CD1c-positive myeloid dendritic cell (primary cell): ENCODE measurements around the gene ARMCX2.
"Not testable (repeated sequence)": the region's sequence is repeated elsewhere in the genome, so short reads cannot be mapped to it uniquely, and the experiment has no call there.

Experiments used
- DNase-seq: peaks from one replicate; pipeline ENCODE4 v3.0.0-alpha.2; 2016; ENCODE audit errors: extremely low spot score

The ARMCX2 gene

DNA sequence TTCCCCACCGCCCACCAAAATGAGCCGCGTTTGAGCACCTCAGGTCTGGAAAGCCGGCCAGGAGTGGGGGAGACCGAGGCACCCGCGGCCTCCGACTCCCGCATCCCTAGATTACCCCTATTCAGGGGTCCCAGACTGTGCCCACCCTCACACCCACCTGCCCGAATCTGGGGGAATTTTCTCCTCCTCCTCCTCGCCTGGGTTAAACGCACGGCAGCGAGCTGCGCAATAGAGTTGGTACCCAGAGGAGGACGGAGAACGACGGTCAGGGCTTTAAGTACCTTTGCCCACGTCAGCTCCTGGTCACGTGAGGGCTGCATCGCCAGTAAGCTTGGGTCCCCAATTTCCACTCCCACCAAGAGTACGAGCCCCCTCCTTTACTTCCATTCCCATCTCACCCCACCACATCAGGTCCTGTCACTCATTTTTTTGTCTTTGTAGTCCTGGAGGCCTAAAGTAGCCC lies at the start of gene ARMCX2:
Gene ARMCX2 (minus strand): TSS at position 250 of the 463 bp plus-strand sequence. CDS start 2,262 bp downstream, outside the sequence.
- no peak for DNase-seq

DNA sequence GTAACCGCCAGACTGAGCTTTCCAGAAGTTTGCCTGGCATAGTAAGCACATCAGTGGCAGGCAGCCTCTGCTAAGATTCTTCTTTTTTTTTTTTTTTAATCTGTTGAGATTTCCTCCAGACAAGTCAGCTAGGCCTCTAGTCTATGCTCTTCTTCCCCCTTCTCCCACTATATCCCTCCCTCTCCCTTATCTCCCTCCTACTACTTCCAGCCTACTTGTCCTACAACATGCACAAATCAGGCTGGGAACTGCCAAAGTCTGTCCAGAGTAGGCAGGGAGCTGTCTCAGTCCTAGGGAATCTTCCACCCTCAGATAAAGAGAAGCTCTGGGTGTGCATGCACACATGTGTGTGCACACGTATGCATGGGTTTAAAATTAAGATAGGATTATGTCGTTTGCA lies 49.7 kb upstream of the ARMCX2 start:
- DNase-seq = no peak

DNA sequence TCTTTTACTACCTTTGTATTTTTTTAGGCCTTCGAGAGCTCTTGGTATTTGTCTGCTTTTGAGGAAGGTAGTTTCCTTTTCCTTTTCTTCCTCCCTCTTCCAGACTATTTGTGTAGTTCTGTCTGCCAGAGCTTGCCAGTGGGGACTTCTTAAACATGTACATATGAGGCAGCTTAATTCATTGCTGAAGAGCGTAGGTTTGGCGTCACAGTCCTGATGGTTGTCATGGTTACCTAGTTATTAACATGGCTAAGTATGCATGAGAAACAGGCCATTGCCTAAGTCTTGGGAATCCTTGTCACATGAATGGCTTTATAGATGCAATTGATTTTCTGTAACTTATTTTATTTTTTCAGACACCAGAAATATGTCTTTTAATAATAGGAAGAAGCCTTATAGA lies 48.5 kb upstream of the ARMCX2 start:
- no peak for DNase-seq

DNA sequence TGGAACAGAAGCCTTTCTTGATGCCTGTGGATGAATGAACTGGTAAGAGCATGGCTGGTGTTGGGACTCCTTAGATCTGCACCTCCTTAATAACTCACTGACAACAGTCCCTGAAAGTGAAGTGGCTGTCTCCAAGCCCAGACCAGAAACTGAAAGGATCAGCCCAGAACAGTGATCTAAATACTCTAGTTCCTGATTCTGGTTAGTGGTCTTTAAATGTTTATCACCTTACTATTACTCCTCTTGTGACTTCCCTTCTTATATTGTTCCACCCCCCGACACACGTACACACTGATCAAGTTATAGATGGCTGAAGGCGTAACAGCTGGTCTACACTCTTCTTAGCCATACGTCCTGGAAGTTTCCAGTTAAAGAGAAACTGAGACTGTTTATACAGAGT lies 33.8 kb upstream of the ARMCX2 start:
- DNase-seq = no peak

DNA sequence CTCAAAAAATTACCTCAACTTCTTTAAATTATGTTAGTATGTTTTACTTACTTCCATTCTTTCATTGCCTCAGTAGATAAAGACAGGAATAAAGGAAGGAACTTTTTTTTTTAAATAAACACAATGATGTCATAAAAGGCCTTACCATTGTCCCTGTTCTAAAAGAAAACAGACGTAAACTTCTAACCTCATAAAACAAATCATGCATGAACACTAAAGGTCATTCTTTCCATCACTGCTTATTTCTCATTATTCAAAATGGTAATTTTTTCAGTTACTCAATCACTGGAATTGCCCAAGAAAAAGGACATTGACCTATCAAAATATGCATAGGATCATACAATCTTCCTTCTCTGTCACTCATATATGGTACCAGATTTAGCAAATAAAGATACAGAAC lies 32.2 kb upstream of the ARMCX2 start:
- DNase-seq = no peak

DNA sequence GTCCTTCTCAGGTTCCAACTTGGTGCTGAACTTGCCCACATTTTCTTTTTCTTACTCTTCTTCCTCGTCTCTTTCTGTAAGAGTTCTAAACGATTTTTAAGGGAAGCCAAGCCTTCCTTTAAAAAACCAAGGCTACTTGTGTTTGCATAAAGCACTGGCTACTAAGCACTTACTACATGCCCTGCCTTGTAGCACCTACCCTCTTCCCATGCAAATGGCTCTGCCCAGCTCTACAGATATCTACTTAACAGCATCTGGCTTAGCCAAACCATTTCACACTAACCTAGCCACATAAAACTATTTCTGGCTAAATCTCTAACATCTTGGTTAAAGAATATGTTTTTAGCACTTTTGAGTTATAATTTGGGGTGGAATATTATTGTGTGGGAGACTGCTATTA lies 26.9 kb upstream of the ARMCX2 start:
- DNase-seq = no peak

DNA sequence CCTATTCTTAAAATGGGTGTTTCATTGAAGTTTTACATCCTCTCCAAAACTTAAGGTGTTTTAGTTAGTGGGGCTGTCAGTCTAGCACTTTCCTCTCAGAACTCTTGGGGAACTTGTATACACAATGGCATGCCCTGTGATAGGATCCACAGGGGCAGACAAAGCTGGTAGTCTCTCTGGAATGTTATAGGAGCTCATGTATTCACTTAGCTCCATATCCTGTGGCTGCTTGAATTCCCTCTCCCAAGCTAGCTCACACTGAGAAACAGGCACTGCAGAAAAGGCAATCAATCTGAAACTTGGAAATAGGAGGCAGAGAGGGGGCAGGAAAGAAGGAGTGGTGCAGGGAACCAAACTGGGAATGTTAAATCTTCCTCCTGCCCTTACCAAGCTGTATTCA lies 26.3 kb upstream of the ARMCX2 start:
- DNase-seq = no peak

DNA sequence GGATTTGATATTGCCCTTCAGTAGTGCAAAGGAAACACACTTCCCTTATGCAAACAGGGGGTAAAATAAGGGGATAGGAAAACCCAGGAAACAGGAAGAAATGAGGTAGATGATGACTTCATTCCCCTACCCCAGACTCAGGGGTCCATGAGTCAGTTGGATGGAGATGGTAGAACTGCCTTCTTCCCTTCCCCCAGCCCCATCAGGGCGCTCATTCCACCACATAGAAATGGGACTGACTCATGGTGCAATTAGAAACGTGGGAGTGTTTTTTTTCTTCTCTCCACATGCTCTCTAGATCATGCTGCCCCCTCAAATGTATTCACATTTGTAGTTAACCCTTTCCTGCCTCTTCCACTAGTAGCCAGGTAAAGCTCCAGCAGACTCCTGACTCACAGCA lies 23.1 kb upstream of the ARMCX2 start:
- DNase-seq = no peak

DNA sequence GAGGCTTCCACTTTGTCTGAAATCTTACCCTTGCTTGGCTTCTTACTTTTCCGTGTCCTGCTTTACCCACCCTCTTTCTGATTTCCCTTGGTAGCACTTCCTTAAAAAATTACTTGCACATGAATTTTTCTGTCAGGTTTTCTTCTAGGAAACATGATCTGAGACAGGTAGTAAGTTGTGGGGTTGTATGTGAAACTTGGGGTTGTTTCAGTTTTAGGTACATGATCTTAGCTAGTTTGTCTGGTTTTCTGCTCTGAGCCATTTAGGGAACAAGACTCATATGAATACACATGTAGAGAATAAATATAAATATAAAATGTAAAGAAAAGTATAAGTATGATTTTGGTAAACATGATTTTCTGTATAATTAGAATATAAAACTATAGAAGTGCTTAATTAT lies 17.4 kb upstream of the ARMCX2 start:
- no peak for DNase-seq

DNA sequence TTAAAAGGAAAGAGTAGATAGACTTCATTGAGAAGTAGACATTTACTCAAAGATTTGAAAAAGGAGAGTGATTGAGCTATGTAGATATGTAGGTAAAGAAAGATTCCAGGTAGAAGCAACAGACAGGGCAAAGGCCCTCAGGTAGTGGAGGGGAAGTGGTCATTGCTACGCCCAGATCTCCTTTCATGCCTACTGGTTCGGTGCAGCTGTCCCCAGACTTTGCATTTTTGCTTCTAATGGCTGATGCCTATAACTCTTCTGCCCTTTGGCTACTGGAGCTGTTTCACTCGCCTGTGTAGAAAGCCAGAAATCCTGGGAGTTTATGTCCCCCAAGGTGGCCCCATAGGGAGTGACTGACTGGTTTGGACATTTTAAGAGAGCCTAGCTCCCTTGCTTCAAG lies 16.9 kb upstream of the ARMCX2 start:
- DNase-seq = no peak

DNA sequence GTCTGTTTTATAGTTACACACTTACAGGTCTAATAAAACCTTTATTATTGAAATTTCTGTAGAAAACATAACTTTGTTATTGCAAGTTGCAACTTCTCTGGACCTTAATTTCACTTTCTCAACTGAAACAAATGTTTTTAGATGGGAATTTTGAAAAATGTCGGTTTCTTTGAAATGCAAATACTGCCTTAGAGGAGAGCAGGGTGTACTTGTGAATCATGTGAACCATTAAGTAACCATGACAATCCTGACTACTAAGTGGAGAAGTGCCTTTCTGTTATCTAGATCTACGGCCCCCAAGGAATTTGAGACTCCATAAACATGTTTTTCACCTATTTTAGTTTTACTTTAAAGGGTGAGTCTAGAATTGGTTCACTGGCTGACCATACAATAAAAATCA lies 8.5 kb upstream of the ARMCX2 start:
- DNase-seq = no peak

DNA sequence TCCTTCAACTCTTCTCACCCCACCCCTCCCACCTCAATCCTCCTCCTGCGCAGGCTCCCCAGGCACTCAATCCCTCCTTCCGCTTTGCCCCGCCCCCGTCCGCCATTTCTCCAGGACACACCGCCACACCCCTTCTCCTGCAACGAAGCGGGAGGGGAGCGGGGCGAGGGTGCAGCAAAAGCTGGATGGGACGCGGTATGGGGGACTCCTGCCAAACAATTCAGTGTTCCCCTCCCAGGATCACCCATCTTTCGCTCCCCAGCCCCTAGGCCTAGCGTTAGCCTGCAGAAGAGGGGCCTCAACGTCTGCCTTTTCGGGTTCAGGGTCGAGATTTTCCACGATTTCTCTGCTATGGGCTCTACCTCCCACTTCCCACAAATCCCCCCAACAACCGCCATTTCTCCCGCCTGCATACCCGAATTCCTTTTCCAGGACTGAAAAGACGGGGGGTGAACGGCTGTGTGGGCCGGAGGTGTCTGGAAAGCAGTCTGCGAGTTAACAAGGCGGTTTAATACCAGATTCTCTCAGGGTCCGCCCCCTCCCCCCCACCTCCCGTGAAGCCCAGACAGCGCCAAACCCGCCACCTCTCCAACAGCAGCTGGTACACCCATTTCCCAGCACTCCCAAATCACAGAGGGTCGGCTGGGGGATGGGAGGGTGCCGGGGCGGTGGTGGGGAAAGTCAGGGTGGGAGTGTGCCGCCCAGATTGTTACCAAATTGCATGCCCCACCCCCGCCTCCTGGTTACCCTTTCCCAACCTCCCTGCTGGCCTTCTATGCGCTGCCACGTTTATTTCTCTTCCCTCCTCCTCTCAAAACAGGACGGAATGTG lies 774 bp downstream of the ARMCX2 start:
- DNase-seq = peak; percentile 31

DNA sequence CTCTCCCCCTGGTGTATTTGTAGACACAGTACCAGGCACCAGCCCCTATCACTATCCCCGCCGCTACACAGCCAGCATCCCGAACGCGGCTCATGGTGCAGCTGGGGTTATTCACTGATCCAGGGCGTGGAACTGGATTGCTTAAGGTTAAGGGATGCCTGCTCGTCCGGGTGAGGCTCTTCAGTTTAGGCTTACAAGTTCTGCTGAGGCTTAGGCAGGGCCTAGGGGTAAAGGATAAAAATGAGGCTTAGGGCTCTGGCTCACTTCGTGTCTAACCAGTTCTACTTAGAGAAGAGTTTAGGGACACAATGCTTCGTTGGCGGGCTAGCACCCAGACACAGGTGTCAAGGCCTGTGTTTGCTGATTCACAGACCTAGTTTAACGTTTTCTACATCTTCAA lies 2.2 kb downstream of the ARMCX2 start:
- DNase-seq = no peak

DNA sequence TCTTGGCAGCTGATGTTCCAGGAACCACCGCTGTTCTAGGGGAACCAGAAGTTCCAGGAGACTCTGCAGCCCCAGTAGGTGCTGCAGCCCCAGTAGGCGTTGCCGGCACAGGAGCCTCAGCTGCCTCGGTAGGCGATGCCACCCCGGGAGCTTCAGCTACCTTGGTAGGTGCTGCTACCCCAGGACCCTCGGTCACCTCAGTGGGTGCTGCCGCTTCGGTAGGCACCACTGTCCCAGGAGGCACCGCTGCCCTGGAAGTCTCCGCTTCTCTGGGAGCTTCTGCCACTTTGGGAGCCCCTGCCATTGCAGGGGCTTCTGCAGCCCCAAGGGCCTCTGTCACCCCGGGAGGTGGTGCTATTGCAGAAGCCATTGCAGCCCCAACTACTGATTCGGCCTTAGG lies 2.8 kb downstream of the ARMCX2 start:
- no peak for DNase-seq

DNA sequence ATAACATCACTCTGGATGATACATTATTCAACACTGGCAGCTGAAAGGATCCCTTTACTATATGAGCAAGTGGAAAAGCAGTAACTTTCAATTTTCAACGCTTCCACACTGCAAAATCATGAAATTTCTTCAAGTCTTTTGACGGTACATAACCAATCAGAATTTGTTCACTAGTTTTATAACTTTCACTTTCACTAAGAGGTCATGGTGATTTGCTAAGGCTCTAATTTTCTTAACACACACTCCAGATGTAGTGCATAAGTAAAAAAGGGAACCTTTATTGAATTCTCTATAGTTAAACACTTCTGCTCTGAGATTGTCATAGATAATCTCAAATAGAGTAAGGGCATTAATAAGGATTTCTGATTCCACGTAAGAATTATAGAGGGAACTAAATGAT lies 4.1 kb downstream of the ARMCX2 start:
- no peak for DNase-seq

DNA sequence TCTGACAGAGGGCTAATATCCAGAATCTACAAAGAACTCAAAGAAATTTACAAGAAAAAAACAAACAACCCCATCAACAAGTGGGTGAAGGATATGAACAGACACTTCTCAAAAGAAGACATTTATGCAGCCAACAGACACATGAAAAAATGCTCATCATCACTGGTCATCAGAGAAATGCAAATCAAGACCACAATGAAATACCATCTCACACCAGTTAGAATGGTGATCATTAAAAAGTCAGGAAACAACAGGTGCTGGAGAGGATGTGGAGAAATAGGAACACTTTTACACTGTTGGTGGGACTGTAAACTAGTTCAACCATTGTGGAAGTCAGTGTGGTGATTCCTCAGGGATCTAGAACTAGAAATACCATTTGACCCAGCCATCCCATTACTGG lies 11.9 kb downstream of the ARMCX2 start:
- not testable (repeated sequence) for DNase-seq

DNA sequence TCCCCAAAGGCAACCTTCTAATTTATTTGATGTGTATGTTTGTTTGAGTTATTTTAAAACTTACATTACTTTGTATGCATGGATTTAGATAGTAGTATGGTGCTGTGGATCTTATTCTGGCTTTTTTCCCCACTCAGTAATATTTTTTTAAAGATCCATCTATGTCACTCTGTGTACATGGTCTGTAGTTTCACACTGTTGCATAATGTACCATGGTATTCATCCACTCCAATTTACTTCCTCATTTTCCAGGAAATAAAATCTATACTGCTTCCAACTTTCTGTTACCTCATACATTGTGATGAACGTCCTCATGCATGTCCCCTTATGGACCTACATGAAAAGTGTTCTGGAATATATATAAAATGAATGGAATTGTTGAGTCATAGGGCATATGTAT lies 17.6 kb downstream of the ARMCX2 start:
- peak; percentile 3 for DNase-seq

DNA sequence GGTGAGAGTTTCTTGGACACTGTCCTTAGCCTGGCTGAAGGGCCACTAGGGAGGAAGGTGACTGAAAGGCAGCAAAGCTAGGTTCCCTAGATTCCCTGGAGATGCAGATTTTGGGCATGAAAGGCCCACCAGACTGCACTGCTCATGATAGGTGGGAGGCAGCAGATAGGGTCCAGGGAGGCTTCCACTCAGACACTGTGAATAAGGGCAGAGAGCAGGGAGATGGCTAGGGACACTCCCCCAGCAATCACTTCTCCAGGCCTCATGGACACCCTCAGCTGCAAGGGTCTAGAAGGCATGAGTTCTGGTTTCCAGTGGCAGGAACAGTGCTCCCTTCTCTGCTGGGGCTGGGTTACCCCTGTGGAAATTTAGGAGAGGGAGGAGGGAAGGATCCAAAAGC lies 20.1 kb downstream of the ARMCX2 start:
- no peak for DNase-seq

DNA sequence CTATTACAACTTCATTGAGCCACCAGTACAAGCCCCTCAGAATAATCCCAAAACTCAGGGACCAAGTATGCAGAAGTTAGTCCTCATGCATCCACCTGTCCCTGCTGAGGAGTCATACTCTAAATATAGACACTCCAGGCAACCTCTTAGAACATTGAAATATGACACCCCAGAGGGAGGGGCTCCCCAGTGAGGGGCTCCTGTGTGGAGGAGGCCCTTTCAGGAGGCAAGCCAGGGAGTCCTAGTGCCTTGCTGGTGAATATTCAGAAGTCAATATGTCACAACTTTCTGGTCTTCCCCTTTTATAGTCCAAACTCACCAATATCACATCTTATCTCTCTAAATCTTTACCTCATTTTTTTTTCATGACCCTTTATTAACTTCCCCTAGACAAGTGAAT lies 40.3 kb downstream of the ARMCX2 start:
- DNase-seq = no peak

DNA sequence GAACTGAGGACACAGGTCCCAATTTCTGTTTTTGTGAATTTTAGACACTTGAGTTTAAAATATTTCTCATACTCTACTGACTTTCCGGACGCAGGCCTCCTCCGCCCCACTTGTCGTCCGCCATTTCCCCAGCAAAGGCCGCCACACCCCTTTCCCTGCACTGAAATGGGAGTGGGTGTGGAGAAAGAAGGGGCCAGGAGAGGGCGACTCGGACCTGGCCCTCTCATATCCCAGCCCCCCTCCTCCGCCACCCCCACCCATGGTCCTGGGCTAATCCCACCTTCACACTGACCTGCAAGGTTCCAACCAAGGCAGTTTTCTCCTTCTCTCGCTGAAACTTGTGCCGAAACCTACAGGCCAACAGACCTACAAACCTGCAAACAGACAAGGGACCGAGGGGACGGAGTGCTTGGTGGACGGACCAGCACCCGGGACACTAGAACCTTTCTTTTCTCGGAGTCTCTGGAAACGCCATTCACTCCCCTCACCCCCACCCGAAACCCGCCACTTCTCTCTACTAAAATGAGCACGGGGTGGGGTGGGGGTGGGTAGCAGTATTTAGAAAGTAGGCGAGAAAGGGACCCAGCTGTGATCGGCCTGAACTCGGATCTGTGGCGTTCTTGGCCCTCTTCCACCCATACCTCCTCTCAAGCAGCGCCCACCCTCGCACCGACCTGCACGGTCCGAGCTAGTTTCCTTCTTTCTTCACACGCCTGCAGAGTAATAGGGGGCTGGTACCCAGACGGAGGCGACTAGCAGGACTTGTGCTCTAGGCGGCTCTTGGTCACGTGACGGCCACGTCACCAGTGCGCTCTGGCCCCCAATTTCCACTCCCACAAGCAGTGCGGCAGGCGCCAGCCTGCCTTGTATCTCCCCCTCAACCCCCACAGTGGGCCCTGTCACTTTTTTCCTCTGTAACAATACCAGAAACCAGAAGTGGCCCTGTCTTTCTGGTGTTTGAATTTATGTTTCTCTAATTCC lies 42.1 kb downstream of the ARMCX2 start, which contains the start of gene ARMCX6:
Gene ARMCX6 (minus strand): TSS at position 790 of the 981 bp plus-strand sequence. CDS start 1,380 bp downstream, outside the sequence.
- peak; percentile 75 for DNase-seq

DNA sequence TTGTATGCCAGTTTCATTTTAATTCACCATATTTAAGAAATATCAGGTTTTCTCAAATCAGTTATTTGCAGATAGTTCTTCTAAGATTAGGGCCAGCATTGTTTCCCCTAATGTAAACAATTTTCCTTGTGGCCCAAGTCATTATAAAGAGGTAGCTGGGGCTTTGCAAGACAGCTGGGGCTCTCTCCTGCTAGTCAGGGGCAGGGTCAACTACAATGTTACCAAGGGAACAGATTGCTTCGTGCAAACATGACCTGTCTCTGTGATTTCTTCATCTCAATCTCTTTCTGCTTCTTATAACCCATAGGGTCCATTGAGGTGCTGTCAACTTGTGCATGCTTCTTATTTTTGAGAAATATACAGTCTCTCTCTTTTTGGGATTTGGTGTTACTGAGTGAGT lies 53.9 kb downstream of the ARMCX2 start:
- no peak for DNase-seq
